ENCODE measurements around the gene RAB11FIP4.

Gene RAB11FIP4

GRCh38 chr17:31417051-31417792 lies 25.7 kb downstream of the RAB11FIP4 start:
- no peak overlapping the region for H3K4me3 ChIP-seq (ENCODE audit: low read length)
- no peaks in the 10 kb centered on the region for H3K79me2 ChIP-seq (ENCODE audit: control insufficient read depth, low read length)
- no peaks in the 10 kb centered on the region for H3K9me3 ChIP-seq (ENCODE audit: control insufficient read depth, insufficient read depth, low read length)
- H3K4me2 ChIP-seq (ENCODE audit: low read length), result no peak overlapping the region
- H3K27ac ChIP-seq (ENCODE audit: low read depth, low read length), result no peak overlapping the region
- no peaks in the 10 kb centered on the region for H4K20me1 ChIP-seq (ENCODE audit: control insufficient read depth, insufficient read depth, low read depth, low read length)
- H3K9me2 ChIP-seq (replicated peaks; ENCODE audit: control insufficient read depth, low read length), result no peaks in the 10 kb centered on the region
- TF ChIP-seq EZH2phosphoT487 (IDR thresholded peaks at IDR 0.05; ENCODE audit: borderline replicate concordance, low read length), result no peak
- TF ChIP-seq CTCF (IDR thresholded peaks at IDR 0.05; ENCODE audit: low read depth, low read length, poor library complexity, severe bottlenecking), result no peak
- no peaks in the 10 kb centered on the region for H3F3A ChIP-seq (ENCODE audit: control insufficient read depth, insufficient read depth)
- no peaks in the 10 kb centered on the region for H3K4me1 ChIP-seq (ENCODE audit: control insufficient read depth, low read length)
- H3K36me3 ChIP-seq (ENCODE audit: control insufficient read depth, low read length), result no peaks in the 10 kb centered on the region
- H3K27me3 ChIP-seq (ENCODE audit: control insufficient read depth, low read length), result no peaks in the 10 kb centered on the region

- peaks cover 5% of the 10 kb centered on the region; the same call in 1 of the 2 replicates for H3K27me3 ChIP-seq (ENCODE audit: control insufficient read depth, low read length)
- H3K4me1 ChIP-seq (ENCODE audit: control insufficient read depth, low read length), result no peaks in the 10 kb centered on the region
- no peaks in the 10 kb centered on the region for H4K20me1 ChIP-seq (ENCODE audit: control insufficient read depth, insufficient read depth, low read depth, low read length)
- no peaks in the 10 kb centered on the region for H3K9me2 ChIP-seq (replicated peaks; ENCODE audit: control insufficient read depth, low read length)
- no peaks in the 10 kb centered on the region for H3K9me3 ChIP-seq (ENCODE audit: control insufficient read depth, insufficient read depth, low read length)
- no peaks in the 10 kb centered on the region for H3K79me2 ChIP-seq (ENCODE audit: control insufficient read depth, low read length)
- no peak overlapping the region for H3K4me3 ChIP-seq (ENCODE audit: low read length)
- no peaks in the 10 kb centered on the region for H3F3A ChIP-seq (ENCODE audit: control insufficient read depth, insufficient read depth)
- H3K4me2 ChIP-seq (ENCODE audit: low read length), result no peak overlapping the region
- H3K36me3 ChIP-seq (ENCODE audit: control insufficient read depth, low read length), result no peaks in the 10 kb centered on the region
- no peak for TF ChIP-seq EZH2phosphoT487 (IDR thresholded peaks at IDR 0.05; ENCODE audit: borderline replicate concordance, low read length)
- no peak overlapping the region for H3K27ac ChIP-seq (ENCODE audit: low read depth, low read length)
Observed at GRCh38 chr17:31418773-31419350, 27.4 kb downstream of the RAB11FIP4 start.

- Histone ChIP-seq H3K27ac (ENCODE audit: low read depth, low read length) (no peak overlapping the region), H3K4me2 (ENCODE audit: low read length) (no peak overlapping the region), H3K36me3 (ENCODE audit: control insufficient read depth, low read length) (no peaks in the 10 kb centered on the region), H3K9me3 (ENCODE audit: control insufficient read depth, insufficient read depth, low read length) (no peaks in the 10 kb centered on the region), H3K4me1 (ENCODE audit: control insufficient read depth, low read length) (no peaks in the 10 kb centered on the region), H3K27me3 (ENCODE audit: control insufficient read depth, low read length) (peaks cover 5% of the 10 kb centered on the region), H4K20me1 (ENCODE audit: control insufficient read depth, insufficient read depth, low read depth, low read length) (no peaks in the 10 kb centered on the region), H3K4me3 (ENCODE audit: low read length) (no peak overlapping the region), H3K79me2 (ENCODE audit: control insufficient read depth, low read length) (no peaks in the 10 kb centered on the region), H3F3A (ENCODE audit: control insufficient read depth, insufficient read depth) (no peaks in the 10 kb centered on the region), H3K9me2 (replicated peaks; ENCODE audit: control insufficient read depth, low read length) (no peaks in the 10 kb centered on the region)
- TF ChIP-seq EZH2phosphoT487 (IDR thresholded peaks at IDR 0.05; ENCODE audit: borderline replicate concordance, low read length), result no peak
- no peak for TF ChIP-seq CTCF (IDR thresholded peaks at IDR 0.05; ENCODE audit: low read depth, low read length, poor library complexity, severe bottlenecking)
Observed at GRCh38 chr17:31422443-31422842, 31.0 kb downstream of the RAB11FIP4 start.

GRCh38 chr17:31424944-31425281 lies 33.4 kb downstream of the RAB11FIP4 start:
- no peaks in the 10 kb centered on the region for H3F3A ChIP-seq (ENCODE audit: control insufficient read depth, insufficient read depth)
- no peak overlapping the region for H3K4me3 ChIP-seq (ENCODE audit: low read length)
- peaks cover 5% of the 10 kb centered on the region for H3K27me3 ChIP-seq (ENCODE audit: control insufficient read depth, low read length)
- H3K79me2 ChIP-seq (ENCODE audit: control insufficient read depth, low read length), result no peaks in the 10 kb centered on the region
- H3K4me2 ChIP-seq (ENCODE audit: low read length), result no peak overlapping the region
- no peaks in the 10 kb centered on the region for H4K20me1 ChIP-seq (ENCODE audit: control insufficient read depth, insufficient read depth, low read depth, low read length)
- no peak overlapping the region for H3K27ac ChIP-seq (ENCODE audit: low read depth, low read length)
- no peaks in the 10 kb centered on the region for H3K9me3 ChIP-seq (ENCODE audit: control insufficient read depth, insufficient read depth, low read length)
- TF ChIP-seq CTCF (IDR thresholded peaks at IDR 0.05; ENCODE audit: low read depth, low read length, poor library complexity, severe bottlenecking) (no peak), EZH2phosphoT487 (IDR thresholded peaks at IDR 0.05; ENCODE audit: borderline replicate concordance, low read length) (no peak)
- H3K4me1 ChIP-seq (ENCODE audit: control insufficient read depth, low read length), result no peaks in the 10 kb centered on the region
- no peaks in the 10 kb centered on the region for H3K9me2 ChIP-seq (replicated peaks; ENCODE audit: control insufficient read depth, low read length)
- H3K36me3 ChIP-seq (ENCODE audit: control insufficient read depth, low read length), result no peaks in the 10 kb centered on the region
